ENCODE measurements around the gene RWDD3.

GRCh38 chr1:95281781-95282517, 47.9 kb downstream of the RWDD3 start:
- TF ChIP-seq POLR2A (IDR thresholded peaks at IDR 0.05) (no peak), EP300 (IDR thresholded peaks at IDR 0.05) (no peak), CTCF (IDR thresholded peaks at IDR 0.05) (no peak), POLR2AphosphoS5 (IDR thresholded peaks at IDR 0.05) (no peak)
